HT1080 (cell line): Measurements from ENCODE around the gene ARHGAP27. TPM values are rescaled to one million over a fixed set of nuclear protein-coding genes. Genes with fewer than 3 reads are reported as not detected.
"Not testable (repeated sequence)": the region's sequence is repeated elsewhere in the genome, so short reads cannot be mapped to it uniquely, and the experiment has no call there.

Experiments
- DNase-seq: peaks from one replicate; pipeline ENCODE4 v3.0.0-alpha.2; 2015; ENCODE audit warnings: low read depth
- total RNA-seq: library from RNA; depleted of rRNA; stranded (reverse); fragments of >200 nt; shearing (Covaris generic); gene quantifications from 2 replicates; pipeline ENCODE4 v1.2.3, GENCODE V29; 2014

Gene ARHGAP27
- total RNA-seq, 1 experiment from 2014 or later: 11.4 TPM

- not testable (repeated sequence) for DNase-seq
Observed at GRCh38 chr17:45446872-45447625, 14.4 kb upstream of the ARHGAP27 start.

GRCh38 chr17:45445901-45446743, 13.5 kb upstream of the ARHGAP27 start:
- DNase-seq: peak; percentile 93

- not testable (repeated sequence) for DNase-seq
Observed at GRCh38 chr17:45444856-45445820, 12.5 kb upstream of the ARHGAP27 start.

GRCh38 chr17:45444301-45444700, 11.6 kb upstream of the ARHGAP27 start:
- not testable (repeated sequence) for DNase-seq

- not testable (repeated sequence) for DNase-seq
Observed at GRCh38 chr17:45443371-45444260, 10.9 kb upstream of the ARHGAP27 start.

- DNase-seq: no peak
Observed at GRCh38 chr17:45441526-45442310, 9.0 kb upstream of the ARHGAP27 start.

- DNase-seq: not testable (repeated sequence)
Observed at GRCh38 chr17:45440839-45441515, 8.3 kb upstream of the ARHGAP27 start.

- DNase-seq: no peak
Observed at GRCh38 chr17:45440161-45440778, 7.6 kb upstream of the ARHGAP27 start.

- no peak for DNase-seq
Observed at GRCh38 chr17:45438931-45439610, 6.4 kb upstream of the ARHGAP27 start.

- no peak for DNase-seq
Observed at GRCh38 chr17:45437465-45438283, 5.0 kb upstream of the ARHGAP27 start.

- DNase-seq: no peak
Observed at GRCh38 chr17:45436625-45437464, 4.2 kb upstream of the ARHGAP27 start.

GRCh38 chr17:45436161-45436560, 3.5 kb upstream of the ARHGAP27 start:
- no peak for DNase-seq

GRCh38 chr17:45435481-45435880, 2.8 kb upstream of the ARHGAP27 start:
- no peak for DNase-seq

GRCh38 chr17:45433159-45433535, 477 bp upstream of the ARHGAP27 start:
- DNase-seq: no peak

GRCh38 chr17:45431531-45432404, 902 bp downstream of the ARHGAP27 start:
- peak; percentile 65 for DNase-seq
